Testis (tissue), 3 donors: Measurements from ENCODE around the gene EPC1. TPM values are rescaled to one million over a fixed set of nuclear protein-coding genes. Genes with fewer than 3 reads are reported as not detected.

Source experiments
- DNase-seq: peaks from one replicate; pipeline ENCODE4 v3.0.0-alpha.2; 2019
- H3K27ac ChIP-seq, 2 donors: fragments of 200-600 bp; sonication (generic); one replicate each; pipeline ENCODE4 v1.5.1; 2019
- H3K27me3 ChIP-seq: fragments of 200-600 bp; sonication (generic); one replicate; pipeline ENCODE4 v1.5.1; 2019
- H3K36me3 ChIP-seq: fragments of 200-600 bp; sonication (generic); one replicate; pipeline ENCODE4 v1.5.1; 2017; ENCODE audit warnings: low read depth; ENCODE audit errors: missing control alignments
- H3K4me1 ChIP-seq: fragments of 200-600 bp; sonication (generic); one replicate; pipeline ENCODE4 v1.5.1; 2019
- H3K4me3 ChIP-seq, 2 donors: fragments of 200-600 bp; sonication (generic); one replicate each; pipeline ENCODE4 v1.5.1; 2017 to 2019
- H3K9me3 ChIP-seq: fragments of 200-600 bp; sonication (generic); one replicate; pipeline ENCODE4 v1.5.1; 2017
- POLR2A ChIP-seq: fragments of 450-650 bp; IDR thresholded peaks from one replicate; pipeline ENCODE4 v1.6.1; 2017; ENCODE audit warnings: antibody characterized with exemption, mild to moderate bottlenecking, moderate library complexity
- WGBS, 2 donors: methylation state at CpG; one replicate each; pipeline ENCODE4 v1.1.5; 2018; 5-methylcytosine and 5-hydroxymethylcytosine counted together
- intact Hi-C: fragments of 100-400 bp; cut with DNase I; formaldehyde crosslinking; loops from one replicate; pipeline ENCODE4 v1.15.1; 2023; ENCODE audit warnings: low total_unique reads
- polyA plus RNA-seq: library from polyadenylated mRNA; stranded (reverse); fragments of 350-450 nt; fragmentation: Illumina TruSeq; extraction: RNeasy Lipid Tissue Mini Kit (QIAGEN cat#74804); gene quantifications from one replicate; pipeline ENCODE4 v1.2.3, GENCODE V29; 2014; ENCODE audit warnings: low read depth, low replicate concordance; ENCODE audit not compliant: insufficient read depth
- total RNA-seq, 2 donors: library from RNA; depleted of rRNA; stranded (reverse); fragments of >200 nt; gene quantifications; one replicate each; pipeline ENCODE4 v1.2.3, GENCODE V29; 2016
- TF ChIP-seq, protein P1 (sequence below), 3 experiments: fragments of 450-650 bp in 2 of 3; fragments of 200-600 bp in 1 of 3; sonication (generic) in 1 of 3; IDR thresholded peaks; one replicate each; pipeline ENCODE4 v1.5.1; 2016 to 2019; ENCODE audit warnings: antibody characterized with exemption in 3 of 3, mild to moderate bottlenecking in 2 of 3, moderate library complexity in 1 of 3

EPC1 gene
- total and polyA plus RNA-seq, 3 donors from 2014 or later, result 34.8 to 65.8 (median 65.4) TPM

- H3K36me3 ChIP-seq, result no peaks in the 10 kb centered on the region
- TF ChIP-seq, protein P1, sequence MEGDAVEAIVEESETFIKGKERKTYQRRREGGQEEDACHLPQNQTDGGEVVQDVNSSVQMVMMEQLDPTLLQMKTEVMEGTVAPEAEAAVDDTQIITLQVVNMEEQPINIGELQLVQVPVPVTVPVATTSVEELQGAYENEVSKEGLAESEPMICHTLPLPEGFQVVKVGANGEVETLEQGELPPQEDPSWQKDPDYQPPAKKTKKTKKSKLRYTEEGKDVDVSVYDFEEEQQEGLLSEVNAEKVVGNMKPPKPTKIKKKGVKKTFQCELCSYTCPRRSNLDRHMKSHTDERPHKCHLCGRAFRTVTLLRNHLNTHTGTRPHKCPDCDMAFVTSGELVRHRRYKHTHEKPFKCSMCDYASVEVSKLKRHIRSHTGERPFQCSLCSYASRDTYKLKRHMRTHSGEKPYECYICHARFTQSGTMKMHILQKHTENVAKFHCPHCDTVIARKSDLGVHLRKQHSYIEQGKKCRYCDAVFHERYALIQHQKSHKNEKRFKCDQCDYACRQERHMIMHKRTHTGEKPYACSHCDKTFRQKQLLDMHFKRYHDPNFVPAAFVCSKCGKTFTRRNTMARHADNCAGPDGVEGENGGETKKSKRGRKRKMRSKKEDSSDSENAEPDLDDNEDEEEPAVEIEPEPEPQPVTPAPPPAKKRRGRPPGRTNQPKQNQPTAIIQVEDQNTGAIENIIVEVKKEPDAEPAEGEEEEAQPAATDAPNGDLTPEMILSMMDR (IDR thresholded peaks at IDR 0.05), result no peak
- TF ChIP-seq POLR2A, result no peak
- WGBS, 2 donors, result 73 to 79% methylated on average over 2 of the region's 2 CpGs
- intact Hi-C loops, result no loop called here
- H3K27me3 ChIP-seq, result no peaks in the 10 kb centered on the region
- H3K9me3 ChIP-seq, result no peaks in the 10 kb centered on the region
- no peak overlapping the region for H3K27ac ChIP-seq
- no peak for DNase-seq
- H3K4me1 ChIP-seq, result no peaks in the 10 kb centered on the region
- H3K4me3 ChIP-seq, result no peak overlapping the region
These were observed 81.2 kb downstream of the EPC1 start for GRCh38 chr10:32265756-32266155.

DNA sequence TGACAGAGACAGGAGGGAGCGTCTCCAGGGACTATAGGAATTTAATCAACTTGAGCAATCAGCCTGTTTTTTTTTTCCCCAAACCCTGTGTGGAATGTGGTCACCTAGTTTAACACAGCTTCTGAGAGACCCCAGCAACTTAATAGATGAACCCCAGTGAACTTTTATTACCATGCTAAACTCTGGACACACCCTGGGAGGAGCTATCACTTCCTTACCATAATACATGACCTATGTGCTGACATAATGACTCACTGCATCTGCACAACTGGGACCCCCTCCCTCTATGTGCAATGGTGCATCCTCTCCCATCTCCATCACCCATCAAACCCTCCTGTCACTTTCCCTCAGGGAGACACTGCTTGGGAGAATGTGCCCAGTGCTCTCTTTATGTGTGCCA, 83.7 kb downstream of the EPC1 start:
- Histone ChIP-seq H3K9me3 (no peaks in the 10 kb centered on the region), H3K36me3 (no peaks in the 10 kb centered on the region), H3K4me3 (no peak overlapping the region), H3K27ac (no peak overlapping the region), H3K27me3 (no peaks in the 10 kb centered on the region), H3K4me1 (no peaks in the 10 kb centered on the region)
- DNase-seq, result no peak
- TF ChIP-seq POLR2A, result no peak
- TF ChIP-seq, protein P1 (IDR thresholded peaks at IDR 0.05), result no peak
- 71 to 93% methylated on average over 1 of the region's 1 CpG for WGBS, 2 donors
- intact Hi-C loops, result no loop called here

DNA sequence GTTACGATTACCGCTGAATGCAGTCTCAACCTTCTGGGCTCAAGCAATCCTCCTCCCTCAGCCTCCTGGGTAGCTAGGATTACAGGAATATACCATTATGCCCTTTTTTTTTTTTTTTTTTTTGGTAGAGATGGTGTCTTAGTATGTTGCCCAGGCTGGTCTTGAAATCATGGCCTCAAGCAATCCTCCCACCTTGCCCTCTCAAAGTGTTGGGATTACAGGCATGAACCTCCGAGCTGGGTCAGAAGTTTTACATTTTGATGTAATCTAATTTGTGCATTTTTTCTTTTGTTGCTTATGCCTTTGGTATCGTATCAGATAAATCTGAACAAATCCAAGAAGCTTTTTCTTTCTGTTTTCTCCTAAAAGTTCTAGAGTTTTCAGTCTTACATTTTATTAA, 87.4 kb downstream of the EPC1 start:
- H3K4me1 ChIP-seq, result peaks cover 4% of the 10 kb centered on the region
- no peak overlapping the region for H3K4me3 ChIP-seq
- TF ChIP-seq, protein P1 (IDR thresholded peaks at IDR 0.05), result no peak
- no peak for TF ChIP-seq POLR2A
- intact Hi-C loops, result loop anchor here (10.0 kb wide), 1 partner anchor 85 kb away; the partner anchor contains the start of gene EPC1
- WGBS, 2 donors, result 77 to 84% methylated on average over 4 of the region's 4 CpGs
- DNase-seq, result no peak
- H3K36me3 ChIP-seq, result no peaks in the 10 kb centered on the region
- H3K27me3 ChIP-seq, result no peaks in the 10 kb centered on the region
- no peak overlapping the region for H3K27ac ChIP-seq
- no peaks in the 10 kb centered on the region for H3K9me3 ChIP-seq

DNA sequence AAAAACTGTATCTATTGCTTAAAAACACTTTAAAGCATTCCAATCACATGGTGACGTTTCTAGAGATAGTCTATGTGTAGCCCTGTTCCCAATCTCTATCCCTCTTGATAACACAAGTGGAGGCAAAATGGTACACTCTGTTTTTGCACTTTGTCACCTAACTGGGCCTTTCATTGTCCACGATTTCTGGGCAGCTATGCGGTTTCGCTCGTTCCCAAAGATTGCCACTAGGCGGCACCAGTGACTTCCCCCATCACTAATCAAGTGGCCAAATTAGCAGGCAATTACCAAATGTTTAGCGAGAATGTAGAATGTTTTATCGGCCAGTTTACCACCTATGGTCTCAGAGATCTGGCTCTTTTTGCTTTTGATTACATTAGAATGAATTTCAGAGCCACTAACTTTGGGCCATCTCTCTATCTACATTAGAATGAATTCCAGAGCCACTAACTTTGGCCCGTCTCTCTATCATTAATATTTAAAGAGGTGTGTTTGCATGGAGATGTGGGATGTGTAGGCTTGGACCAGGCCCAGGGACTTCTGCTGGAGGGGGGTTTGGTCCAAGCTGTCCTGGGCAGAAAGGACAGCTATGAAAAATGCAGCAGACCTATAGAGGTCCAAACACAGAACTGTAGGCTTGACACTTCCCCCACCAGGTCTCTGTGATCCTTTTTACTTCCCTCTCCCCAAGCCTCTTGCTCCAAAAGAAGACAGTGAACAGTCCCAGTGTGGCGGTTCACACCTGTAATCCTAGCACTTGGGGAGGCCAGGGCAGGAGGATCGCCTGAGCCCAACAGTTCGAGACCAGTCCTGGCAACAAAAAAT, 90.1 kb downstream of the EPC1 start:
- H3K4me1 ChIP-seq, result peaks cover 4% of the 10 kb centered on the region
- H3K27ac ChIP-seq, result no peak overlapping the region
- no peak overlapping the region for H3K4me3 ChIP-seq
- TF ChIP-seq POLR2A, result no peak
- TF ChIP-seq, protein P1 (IDR thresholded peaks at IDR 0.05), result peak; percentile 77 to 84 (median 79)
- no peaks in the 10 kb centered on the region for H3K36me3 ChIP-seq
- no peaks in the 10 kb centered on the region for H3K27me3 ChIP-seq
- intact Hi-C loops, result loop anchor here (10.0 kb wide), 1 partner anchor 88 kb away; the partner anchor contains the start of gene EPC1
- no peaks in the 10 kb centered on the region for H3K9me3 ChIP-seq
- WGBS, 2 donors, result 48 to 52% methylated on average over 12 of the region's 12 CpGs
- DNase-seq, result peak; percentile 75
